ENCODE data around the gene HLA-F. TPM values are rescaled to one million over a fixed set of nuclear protein-coding genes. Genes with fewer than 3 reads are reported as not detected.

The HLA-F gene
- total RNA-seq, 2 donors from 2014 or later: 21.1 to 36.7 TPM

DNA sequence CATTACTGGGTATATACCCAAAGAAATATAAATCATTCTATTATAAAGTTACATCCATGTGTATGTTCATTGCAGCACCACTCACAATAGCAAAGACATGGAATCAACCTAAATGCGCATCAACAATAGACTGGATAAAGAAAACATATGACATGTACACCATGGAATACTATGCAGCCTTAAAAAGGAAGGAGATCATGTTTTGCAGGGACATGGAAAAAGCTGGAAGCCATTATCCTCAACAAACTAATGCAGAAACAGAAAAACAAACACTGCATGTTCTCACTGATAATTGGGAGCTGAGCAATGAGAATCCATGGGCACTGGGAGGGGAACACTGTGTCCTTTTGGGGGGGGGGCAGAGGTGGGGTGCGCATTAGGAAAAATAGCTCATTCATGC lies 53.5 kb downstream of the HLA-F start:
- H3K27ac ChIP-seq: no peak overlapping the region
- no peaks in the 10 kb centered on the region for H3K27me3 ChIP-seq
- no peaks in the 10 kb centered on the region for H3K36me3 ChIP-seq
- no peak overlapping the region for H3K4me3 ChIP-seq
- no peaks in the 10 kb centered on the region for H3K4me1 ChIP-seq
- TF ChIP-seq, protein P1, sequence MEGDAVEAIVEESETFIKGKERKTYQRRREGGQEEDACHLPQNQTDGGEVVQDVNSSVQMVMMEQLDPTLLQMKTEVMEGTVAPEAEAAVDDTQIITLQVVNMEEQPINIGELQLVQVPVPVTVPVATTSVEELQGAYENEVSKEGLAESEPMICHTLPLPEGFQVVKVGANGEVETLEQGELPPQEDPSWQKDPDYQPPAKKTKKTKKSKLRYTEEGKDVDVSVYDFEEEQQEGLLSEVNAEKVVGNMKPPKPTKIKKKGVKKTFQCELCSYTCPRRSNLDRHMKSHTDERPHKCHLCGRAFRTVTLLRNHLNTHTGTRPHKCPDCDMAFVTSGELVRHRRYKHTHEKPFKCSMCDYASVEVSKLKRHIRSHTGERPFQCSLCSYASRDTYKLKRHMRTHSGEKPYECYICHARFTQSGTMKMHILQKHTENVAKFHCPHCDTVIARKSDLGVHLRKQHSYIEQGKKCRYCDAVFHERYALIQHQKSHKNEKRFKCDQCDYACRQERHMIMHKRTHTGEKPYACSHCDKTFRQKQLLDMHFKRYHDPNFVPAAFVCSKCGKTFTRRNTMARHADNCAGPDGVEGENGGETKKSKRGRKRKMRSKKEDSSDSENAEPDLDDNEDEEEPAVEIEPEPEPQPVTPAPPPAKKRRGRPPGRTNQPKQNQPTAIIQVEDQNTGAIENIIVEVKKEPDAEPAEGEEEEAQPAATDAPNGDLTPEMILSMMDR (IDR thresholded peaks at IDR 0.05): no peak
- no peak for DNase-seq (ENCODE audit: low spot score)
- no peaks in the 10 kb centered on the region for H3K9me3 ChIP-seq

Other genes starting within 250 kb of the HLA-F start
- not detected for gene MAS1L, start 235.5 kb upstream of the HLA-F start, total RNA-seq
- gene UBD, start 163.7 kb upstream of the HLA-F start, total RNA-seq: not detected
- not detected for gene OR2H2, start 138.3 kb upstream of the HLA-F start, total RNA-seq
- gene GABBR1, start 90.3 kb upstream of the HLA-F start, total RNA-seq: 10 to 100 TPM; 16.4 to 32.0 TPM
- gene MOG, start 66.3 kb upstream of the HLA-F start, total RNA-seq: 1 to 10 TPM in 1 of 2 donors, under 1 TPM in 1; 0.16 to 2.4 TPM
- 10 to 100 TPM in 1 of 2 donors, under 1 TPM in 1; 0.30 to 12.6 TPM for gene ZFP57, start 42.3 kb upstream of the HLA-F start, total RNA-seq
- gene HLA-G, start 104.4 kb downstream of the HLA-F start, total RNA-seq: not detected
- gene HLA-A, start 219.1 kb downstream of the HLA-F start, total RNA-seq: 100 to 1,000 TPM; 272 to 536 TPM

All from right atrium auricular region (tissue), 2 donors.